Effector memory CD8-positive, alpha-beta T cell (primary cell): ENCODE measurements around the gene HMGCS2.

Experiments
- ATAC-seq: fragments of 150-1000 bp; cut with Tn5 transposase; replicated peaks from 2 replicates; pipeline ENCODE4 v1.10.0; 2021; ENCODE audit warnings: mild to moderate bottlenecking, moderate library complexity
- DNase-seq, 3 experiments: peaks; one replicate each; pipeline ENCODE4 v3.0.0; 2021
- H3K27ac Mint-ChIP-seq, 2 donors: one replicate each; pipeline ENCODE4 v1.8.0; 2022; ENCODE audit warnings: mild to moderate bottlenecking in 2 of 2, mixed read lengths in 2 of 2, moderate library complexity in 2 of 2
- H3K27me3 Mint-ChIP-seq, 2 donors: one replicate each; pipeline ENCODE4 v1.8.0; 2022; ENCODE audit warnings: mixed read lengths in 2 of 2
- H3K36me3 Mint-ChIP-seq: one replicate; pipeline ENCODE4 v1.8.0; 2022; ENCODE audit warnings: mild to moderate bottlenecking, moderate library complexity, mixed read lengths; ENCODE audit not compliant: insufficient read depth
- H3K4me1 Mint-ChIP-seq, 2 donors: one replicate each; pipeline ENCODE4 v1.8.0; 2022; ENCODE audit warnings: low read depth in 2 of 2, mixed read lengths in 2 of 2
- H3K4me3 Mint-ChIP-seq, 2 donors: one replicate each; pipeline ENCODE4 v1.8.0; 2022; ENCODE audit warnings: mild to moderate bottlenecking in 2 of 2, mixed read lengths in 2 of 2, moderate library complexity in 2 of 2
- H3K9me3 Mint-ChIP-seq, 2 donors: one replicate each; pipeline ENCODE4 v1.8.0; 2022; ENCODE audit warnings: mixed read lengths in 2 of 2
- total RNA-seq, 9 experiments: gene quantifications; one replicate each; lab custom pipeline; 2026; lab: John Stamatoyannopoulos, UW

The HMGCS2 gene
- total RNA-seq = 0 to 0.06 (median 0) reads per million in 9 experiments

DNA sequence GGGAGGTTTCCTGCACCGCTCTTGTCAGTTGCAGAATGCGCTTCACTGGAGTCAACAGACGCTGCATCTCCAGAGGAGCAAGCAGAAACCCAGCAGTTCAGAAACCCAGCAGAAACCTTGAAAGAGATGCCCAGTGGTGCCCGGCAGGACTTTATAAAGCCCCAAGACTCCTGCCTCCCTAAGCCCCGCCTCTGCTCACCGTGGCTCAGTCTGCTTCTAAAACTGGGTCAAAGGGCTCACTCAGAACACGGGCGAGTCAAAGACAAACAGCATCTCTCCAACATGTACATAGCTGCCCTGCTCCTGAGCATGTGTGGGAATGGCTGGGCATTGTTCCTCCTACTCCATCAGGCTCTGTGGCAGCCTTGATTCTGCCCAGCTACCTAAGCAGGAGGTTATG, at the start of gene HMGCS2:
HMGCS2 (minus strand) TSS at position 128 of the 400 bp plus-strand sequence; CDS start at position 67, 61 bp downstream.
- Mint-ChIP-seq H3K27ac (no peak within 1 kb of the TSS), H3K4me3 (no peak within 1 kb of the TSS), H3K36me3 (no peaks in the 10 kb centered on the region), H3K27me3 (peaks cover 21 to 37% of the 10 kb centered on the region in 2 donors), H3K9me3 (no peaks in the 10 kb centered on the region), H3K4me1 (no peaks in the 10 kb centered on the region)
- ATAC-seq (no peak), DNase-seq (no peak)

DNA sequence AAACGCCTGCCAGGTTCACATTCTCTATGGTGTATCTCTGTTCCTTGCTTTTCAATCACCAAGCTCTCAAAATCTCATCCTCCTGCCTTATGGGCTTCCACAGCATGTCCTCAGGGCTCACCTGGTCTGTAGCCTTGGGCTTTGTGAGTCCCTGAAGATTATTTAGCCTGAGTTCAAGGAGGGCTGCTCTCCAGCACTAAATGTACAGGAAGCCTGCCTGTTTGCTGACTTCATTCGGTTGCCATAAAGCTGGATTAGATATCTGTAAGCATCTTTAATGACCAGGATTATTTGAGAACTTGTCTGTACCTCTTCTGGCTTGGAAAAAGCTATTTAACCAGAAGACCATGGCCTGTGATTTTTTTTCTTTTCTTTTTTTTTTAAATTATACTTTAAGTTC, 49.5 kb upstream of the HMGCS2 start:
- Mint-ChIP-seq H3K27ac (no peak overlapping the region), H3K9me3 (no peaks in the 10 kb centered on the region), H3K4me1 (no peaks in the 10 kb centered on the region), H3K4me3 (no peak overlapping the region), H3K27me3 (peaks cover 19 to 22% of the 10 kb centered on the region in 2 donors), H3K36me3 (no peaks in the 10 kb centered on the region)
- DNase-seq (no peak), ATAC-seq (no peak)

DNA sequence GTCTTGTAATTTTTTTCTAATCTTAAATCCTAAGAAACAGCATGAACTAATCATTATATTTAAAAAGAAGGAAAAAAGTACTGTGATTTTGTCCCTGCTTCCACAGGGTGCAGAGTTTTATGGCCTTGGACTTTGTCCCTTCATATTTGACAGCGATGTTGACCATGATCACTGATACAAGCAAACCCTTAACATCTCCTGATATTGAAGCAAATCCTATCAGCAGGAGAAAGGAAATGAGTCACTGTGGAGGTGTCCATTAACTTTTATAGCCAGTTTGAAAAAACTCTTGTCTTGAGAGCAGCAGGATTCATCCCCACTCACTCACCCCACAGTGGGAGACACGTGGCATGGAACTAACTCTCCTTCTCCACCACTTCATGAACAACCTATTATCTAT, 47.7 kb upstream of the HMGCS2 start:
- no peaks in the 10 kb centered on the region for H3K4me1 Mint-ChIP-seq
- no peaks in the 10 kb centered on the region for H3K9me3 Mint-ChIP-seq
- ATAC-seq (no peak), DNase-seq (no peak)
- no peaks in the 10 kb centered on the region for H3K36me3 Mint-ChIP-seq
- peaks cover 4 to 11% of the 10 kb centered on the region in 2 donors for H3K27me3 Mint-ChIP-seq
- H3K4me3 Mint-ChIP-seq = no peak overlapping the region
- no peak overlapping the region for H3K27ac Mint-ChIP-seq

DNA sequence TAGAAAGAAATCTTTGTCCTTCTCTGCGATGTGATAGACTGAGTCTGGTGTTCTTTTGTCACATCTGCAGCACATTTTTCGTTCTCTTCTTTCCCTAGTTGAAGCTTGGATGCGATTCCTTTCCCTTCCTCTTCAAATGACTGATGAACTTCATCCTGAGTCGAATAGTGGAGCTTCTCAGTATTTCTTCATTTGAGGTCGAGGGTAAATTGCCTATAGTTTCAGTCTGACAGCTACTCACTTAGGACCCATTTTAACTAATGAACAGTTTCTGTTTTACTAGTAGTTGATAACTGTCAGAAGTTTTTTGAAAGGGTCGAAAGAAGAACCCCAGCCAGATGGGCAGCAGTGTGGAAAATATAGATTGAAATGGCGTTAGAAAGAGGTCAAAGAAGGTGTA, 47.2 kb upstream of the HMGCS2 start:
- H3K36me3 Mint-ChIP-seq = no peaks in the 10 kb centered on the region
- ATAC-seq (no peak), DNase-seq (no peak)
- H3K4me1 Mint-ChIP-seq = no peaks in the 10 kb centered on the region
- H3K27me3 Mint-ChIP-seq = peaks cover 0 to 6% of the 10 kb centered on the region in 2 donors
- H3K4me3 Mint-ChIP-seq = no peak overlapping the region
- H3K9me3 Mint-ChIP-seq = no peaks in the 10 kb centered on the region
- H3K27ac Mint-ChIP-seq = no peak overlapping the region

DNA sequence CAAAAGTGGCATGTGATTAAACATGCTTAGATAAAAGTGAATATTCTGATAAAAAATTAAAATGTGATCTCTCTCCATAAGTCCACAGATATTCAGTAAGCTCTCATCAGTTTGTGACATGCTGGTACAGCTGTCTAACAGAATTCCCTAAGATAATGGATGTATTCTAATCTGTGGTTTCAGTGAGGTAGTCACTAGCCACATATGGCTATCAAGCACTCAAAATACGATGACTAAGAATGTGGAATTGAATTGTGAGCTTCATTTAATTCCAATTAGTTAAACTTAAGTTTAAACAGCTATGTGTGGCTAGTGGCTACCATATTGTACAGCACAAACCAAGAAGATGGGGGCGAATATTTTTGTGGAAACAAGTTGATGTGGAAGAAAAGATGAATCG, 46.7 kb upstream of the HMGCS2 start:
- DNase-seq = no peak
- H3K27ac Mint-ChIP-seq = no peak overlapping the region
- no peak for ATAC-seq
- H3K36me3 Mint-ChIP-seq = no peaks in the 10 kb centered on the region
- no peaks in the 10 kb centered on the region for H3K9me3 Mint-ChIP-seq
- peaks cover 0 to 6% of the 10 kb centered on the region in 2 donors for H3K27me3 Mint-ChIP-seq
- no peak overlapping the region for H3K4me3 Mint-ChIP-seq
- no peaks in the 10 kb centered on the region for H3K4me1 Mint-ChIP-seq

DNA sequence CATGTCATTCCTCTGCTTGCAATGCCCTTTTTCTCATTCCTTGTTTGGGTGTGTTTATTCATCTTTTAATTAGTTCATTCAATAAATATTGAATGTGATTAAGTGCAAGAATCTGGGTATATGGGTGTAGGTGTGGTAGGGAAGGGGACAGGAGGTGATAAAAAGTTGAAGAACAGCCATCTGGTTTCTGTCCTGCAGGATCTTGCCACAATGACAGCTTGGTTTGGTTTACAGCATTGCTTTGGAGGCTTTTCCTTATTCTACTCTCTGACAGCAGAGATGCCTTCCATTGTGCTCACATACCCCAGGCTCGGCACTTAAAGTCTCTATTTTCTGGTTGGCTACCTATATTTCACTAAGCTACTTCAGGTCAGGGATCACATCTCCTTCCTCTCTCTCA, 45.6 kb upstream of the HMGCS2 start:
- no peaks in the 10 kb centered on the region for H3K36me3 Mint-ChIP-seq
- H3K4me1 Mint-ChIP-seq = peaks cover 0 to under 1% of the 10 kb centered on the region in 2 donors
- no peak for ATAC-seq
- peaks cover 0 to 6% of the 10 kb centered on the region in 2 donors for H3K27me3 Mint-ChIP-seq
- no peaks in the 10 kb centered on the region for H3K9me3 Mint-ChIP-seq
- H3K27ac Mint-ChIP-seq = no peak overlapping the region
- no peak overlapping the region for H3K4me3 Mint-ChIP-seq
- DNase-seq = no peak

DNA sequence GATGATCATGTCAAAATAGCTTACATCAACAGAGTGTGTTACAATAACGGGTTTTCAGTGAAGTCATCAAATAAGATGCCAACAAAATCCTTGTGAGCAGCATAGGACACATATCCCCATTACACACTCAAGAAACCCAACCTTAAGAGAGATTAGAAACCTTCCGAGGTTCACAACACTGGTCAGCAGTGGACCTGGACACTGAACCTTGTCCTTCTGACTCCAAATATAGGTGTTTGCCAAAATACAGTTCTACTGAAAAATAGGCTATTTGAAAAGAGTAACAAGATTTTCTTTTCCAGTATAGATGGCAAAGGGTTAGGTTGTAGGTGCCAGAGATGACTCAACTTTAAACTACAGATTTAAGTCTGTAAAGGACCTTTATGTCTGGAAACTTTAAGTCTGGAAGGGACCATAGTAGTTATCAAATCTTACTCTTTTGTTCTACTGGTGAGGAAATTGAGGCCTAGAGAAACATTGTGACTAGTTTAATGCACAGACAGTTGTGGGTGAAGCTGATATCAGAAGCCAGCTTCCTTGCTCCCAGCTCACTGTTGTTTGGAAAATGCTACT, 43.4 kb upstream of the HMGCS2 start:
- Mint-ChIP-seq H3K27ac (no peak overlapping the region), H3K4me3 (no peak overlapping the region), H3K27me3 (peaks cover 18 to 23% of the 10 kb centered on the region in 2 donors), H3K4me1 (peaks cover 0 to 5% of the 10 kb centered on the region in 2 donors), H3K9me3 (no peaks in the 10 kb centered on the region), H3K36me3 (no peaks in the 10 kb centered on the region)
- no peak for DNase-seq
- no peak for ATAC-seq

DNA sequence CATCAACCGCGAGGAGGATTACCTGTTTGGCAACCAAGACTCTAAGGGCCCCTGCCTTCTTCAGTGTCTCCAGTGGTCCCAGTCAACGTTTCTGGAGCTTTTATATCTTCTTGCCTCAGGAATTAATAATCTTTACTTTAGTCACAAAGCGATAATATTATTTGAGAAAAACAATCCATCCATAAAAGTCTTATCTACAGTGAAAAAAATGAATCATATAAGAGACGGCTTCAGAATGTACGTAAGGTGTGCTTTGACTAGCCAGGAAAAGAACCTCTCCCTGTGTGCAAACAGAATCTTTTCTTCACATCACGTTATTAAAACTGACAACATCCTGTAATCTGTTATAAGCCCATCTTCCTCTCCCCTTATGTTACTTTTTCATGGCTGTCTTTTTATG, 42.7 kb upstream of the HMGCS2 start, which contains the start of gene REG4:
REG4 (minus strand) TSS at position 74 of the 400 bp plus-strand sequence. CDS start 2,691 bp downstream, outside the sequence.
- H3K27ac Mint-ChIP-seq = no peak within 1 kb of the TSS
- peaks cover 0 to 5% of the 10 kb centered on the region in 2 donors for H3K4me1 Mint-ChIP-seq
- H3K36me3 Mint-ChIP-seq = no peaks in the 10 kb centered on the region
- ATAC-seq (no peak), DNase-seq (no peak)
- H3K4me3 Mint-ChIP-seq = no peak within 1 kb of the TSS
- peaks cover 25 to 30% of the 10 kb centered on the region in 2 donors for H3K27me3 Mint-ChIP-seq
- no peaks in the 10 kb centered on the region for H3K9me3 Mint-ChIP-seq

DNA sequence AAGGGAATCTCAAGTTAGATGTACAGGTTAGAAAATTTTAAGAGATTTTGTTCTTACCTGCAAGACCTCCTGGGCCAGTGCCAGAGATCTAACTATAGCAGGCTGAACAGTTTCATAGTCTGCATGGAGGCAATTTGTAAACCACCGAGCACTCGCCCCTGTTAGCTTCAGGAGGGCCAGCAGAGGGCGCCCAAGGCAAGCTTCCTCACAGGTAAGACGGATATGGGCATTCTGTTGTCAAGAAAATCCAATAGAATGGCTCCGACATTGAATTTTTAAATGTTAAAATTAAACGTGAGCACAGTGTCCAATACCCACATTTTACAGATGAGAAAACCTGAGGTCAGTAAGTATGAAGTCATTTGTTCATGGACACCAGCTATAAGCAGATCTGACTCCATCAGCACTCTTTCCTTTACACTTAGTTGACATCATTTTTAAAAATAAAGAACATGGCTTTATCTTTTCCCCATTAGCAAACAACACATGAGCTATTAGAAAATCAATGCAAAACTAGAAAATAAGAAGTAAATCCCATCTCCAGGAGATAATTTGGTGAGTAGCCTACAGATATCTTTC, 40.4 kb upstream of the HMGCS2 start:
- peaks cover 41 to 48% of the 10 kb centered on the region in 2 donors for H3K27me3 Mint-ChIP-seq
- H3K4me3 Mint-ChIP-seq = no peak overlapping the region
- DNase-seq (peak; percentile 36 to 46 (median 44)), ATAC-seq (peak; percentile 76)
- no peaks in the 10 kb centered on the region for H3K36me3 Mint-ChIP-seq
- no peaks in the 10 kb centered on the region for H3K9me3 Mint-ChIP-seq
- H3K27ac Mint-ChIP-seq = no peak overlapping the region
- peaks cover 0 to 5% of the 10 kb centered on the region in 2 donors for H3K4me1 Mint-ChIP-seq

DNA sequence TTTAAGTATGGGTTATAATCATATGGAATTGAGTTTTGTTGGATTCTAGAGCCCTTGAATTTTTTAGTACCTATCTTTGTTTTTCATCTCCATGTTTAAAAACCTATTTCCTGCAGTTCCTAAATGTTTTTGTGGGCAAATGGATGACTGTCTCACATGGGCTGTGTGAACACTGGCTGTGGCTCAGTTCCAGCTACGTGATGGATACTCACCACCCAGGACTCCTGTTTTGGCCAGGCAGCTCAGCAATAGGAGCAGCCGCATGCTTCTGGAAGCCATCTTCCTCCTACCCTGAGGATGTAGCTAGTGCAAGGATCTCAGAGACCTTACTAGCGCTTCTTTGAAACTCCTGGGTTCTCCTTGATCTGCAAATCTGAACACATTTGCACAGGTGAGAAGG, 39.8 kb upstream of the HMGCS2 start:
- no peak overlapping the region for H3K27ac Mint-ChIP-seq
- DNase-seq = no peak
- H3K36me3 Mint-ChIP-seq = no peaks in the 10 kb centered on the region
- peaks cover 0 to 5% of the 10 kb centered on the region in 2 donors for H3K4me1 Mint-ChIP-seq
- no peaks in the 10 kb centered on the region for H3K9me3 Mint-ChIP-seq
- H3K4me3 Mint-ChIP-seq = no peak overlapping the region
- ATAC-seq = no peak
- H3K27me3 Mint-ChIP-seq = peaks cover 41 to 48% of the 10 kb centered on the region in 2 donors

DNA sequence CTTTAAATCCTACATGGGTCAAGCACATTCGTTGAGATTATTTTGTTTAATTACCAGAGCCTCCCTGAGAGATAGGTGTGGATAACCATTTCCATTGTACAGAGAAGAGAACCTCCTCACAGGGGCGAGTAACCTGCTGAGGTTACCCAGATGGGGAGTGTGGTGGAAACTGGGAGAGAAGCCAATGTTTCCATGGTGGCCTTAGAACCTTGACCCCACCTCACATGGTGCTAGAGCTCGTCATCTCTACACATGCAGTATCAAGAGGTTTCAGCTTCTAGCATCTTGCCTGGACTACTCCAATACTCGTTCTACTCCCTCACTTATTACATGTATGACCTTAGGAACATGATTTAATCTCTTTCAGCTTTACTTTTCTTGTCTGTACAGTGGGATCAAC, 37.8 kb upstream of the HMGCS2 start:
- peaks cover 0 to 5% of the 10 kb centered on the region in 2 donors for H3K4me1 Mint-ChIP-seq
- peaks cover 41 to 42% of the 10 kb centered on the region in 2 donors for H3K27me3 Mint-ChIP-seq
- ATAC-seq (no peak), DNase-seq (no peak)
- no peaks in the 10 kb centered on the region for H3K9me3 Mint-ChIP-seq
- H3K36me3 Mint-ChIP-seq = peaks cover under 1% of the 10 kb centered on the region
- H3K4me3 Mint-ChIP-seq = no peak overlapping the region
- H3K27ac Mint-ChIP-seq = no peak overlapping the region

DNA sequence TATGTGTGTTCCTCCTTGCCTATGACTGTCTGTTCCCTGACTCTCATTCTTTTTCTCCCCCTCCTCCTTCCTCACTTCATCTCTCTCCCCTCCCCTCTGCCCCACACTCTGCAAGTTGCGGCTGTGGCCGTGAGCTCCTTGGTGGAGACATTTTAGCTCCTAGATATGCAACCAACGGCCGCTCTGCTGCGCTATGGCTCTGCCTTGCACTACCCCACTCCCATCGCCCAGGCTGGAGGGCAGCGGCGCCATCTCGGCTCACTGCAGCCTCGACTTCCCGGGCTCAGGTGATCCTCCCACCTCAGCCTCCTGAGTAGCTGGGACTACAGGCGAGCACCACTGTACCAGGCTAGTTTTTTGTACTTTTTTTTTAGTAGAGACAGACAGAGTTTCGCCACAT, 37.0 kb upstream of the HMGCS2 start:
- no peak overlapping the region for H3K27ac Mint-ChIP-seq
- no peak overlapping the region for H3K4me3 Mint-ChIP-seq
- ATAC-seq (no peak), DNase-seq (no peak)
- H3K9me3 Mint-ChIP-seq = no peaks in the 10 kb centered on the region
- H3K4me1 Mint-ChIP-seq = peaks cover 0 to 5% of the 10 kb centered on the region in 2 donors
- peaks cover 3% of the 10 kb centered on the region for H3K36me3 Mint-ChIP-seq
- peaks cover 41 to 42% of the 10 kb centered on the region in 2 donors for H3K27me3 Mint-ChIP-seq

DNA sequence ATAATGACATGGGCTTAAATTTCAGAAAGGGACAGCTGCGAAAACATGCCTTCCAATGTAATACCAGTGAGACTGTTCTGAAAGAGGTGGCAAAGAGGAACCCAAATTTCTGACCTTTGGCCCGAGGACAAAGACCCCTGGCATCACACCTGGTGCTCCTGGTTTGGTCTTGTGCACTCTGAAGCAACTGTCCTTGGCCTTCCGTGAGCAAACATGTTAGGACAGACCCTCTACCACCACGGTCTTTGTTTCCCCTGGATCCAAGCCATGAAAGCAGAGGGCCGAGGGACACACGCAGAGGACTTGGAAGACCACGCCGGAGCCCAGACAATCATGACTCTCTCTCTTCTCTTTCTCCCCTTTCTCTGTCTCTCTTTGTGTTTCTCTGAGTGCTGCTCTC, 36.5 kb upstream of the HMGCS2 start:
- ATAC-seq (no peak), DNase-seq (no peak)
- no peaks in the 10 kb centered on the region for H3K9me3 Mint-ChIP-seq
- peaks cover 0 to 5% of the 10 kb centered on the region in 2 donors for H3K4me1 Mint-ChIP-seq
- H3K36me3 Mint-ChIP-seq = peaks cover 3% of the 10 kb centered on the region
- H3K4me3 Mint-ChIP-seq = no peak overlapping the region
- H3K27me3 Mint-ChIP-seq = peaks cover 41 to 42% of the 10 kb centered on the region in 2 donors
- no peak overlapping the region for H3K27ac Mint-ChIP-seq

DNA sequence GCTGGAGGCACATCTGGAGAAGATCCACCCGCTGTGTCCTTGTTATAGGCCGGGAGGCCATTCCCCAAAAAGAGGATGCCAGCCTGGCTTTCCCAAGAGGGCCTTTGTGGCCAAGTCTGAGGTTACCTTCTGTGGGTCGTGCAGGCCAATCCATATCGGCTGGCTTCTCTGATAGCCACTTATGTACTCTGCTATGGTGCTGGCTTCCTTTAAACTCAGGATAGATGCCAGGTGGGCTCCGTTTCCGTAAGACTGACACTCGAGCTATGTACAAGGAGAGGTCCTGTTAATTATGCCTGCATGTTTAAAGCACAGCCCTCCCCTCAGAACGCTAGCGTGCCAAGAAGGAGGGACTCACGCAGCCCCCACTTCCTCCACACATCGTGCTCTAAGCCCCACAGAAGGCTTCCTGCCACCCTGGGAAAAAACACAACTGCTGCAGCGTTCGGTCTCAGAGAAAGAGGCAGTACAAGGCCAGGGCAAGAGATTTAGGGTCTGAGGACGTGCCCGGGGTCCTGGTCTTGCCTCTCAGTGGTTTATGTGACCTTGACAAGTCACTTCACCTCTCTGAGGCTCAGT, 31.0 kb upstream of the HMGCS2 start:
- no peak for DNase-seq
- H3K4me3 Mint-ChIP-seq = no peak overlapping the region
- ATAC-seq = no peak
- H3K9me3 Mint-ChIP-seq = no peaks in the 10 kb centered on the region
- H3K27me3 Mint-ChIP-seq = peaks cover 2 to 15% of the 10 kb centered on the region in 2 donors
- H3K4me1 Mint-ChIP-seq = no peaks in the 10 kb centered on the region
- H3K36me3 Mint-ChIP-seq = peaks cover 3% of the 10 kb centered on the region
- no peak overlapping the region for H3K27ac Mint-ChIP-seq
